Kidney (tissue), 14 donors: Measurements from ENCODE around the gene GRIP2. TPM values are rescaled to one million over a fixed set of nuclear protein-coding genes. Genes with fewer than 3 reads are reported as not detected.

Source experiments
- DNase-seq, 5 donors: peaks; one replicate each; pipeline ENCODE4 v3.0.0-alpha.2; 2013 to 2020
- FAIRE-seq: peaks from 2 replicates; lab custom pipeline; 2012; peaks lifted over from hg19 to GRCh38; lab: Jason Lieb, UNC
- H3K27ac ChIP-seq, 2 donors: one replicate each; pipeline ENCODE4 v1.7.0; 2013; ENCODE audit warnings: low read depth in 2 of 2, low read length in 2 of 2, inconsistent platforms in 1 of 2
- H3K27me3 ChIP-seq: one replicate; pipeline ENCODE4 v1.7.1; 2013; ENCODE audit warnings: low read length, inconsistent platforms; ENCODE audit not compliant: control insufficient read depth, insufficient read depth
- H3K36me3 ChIP-seq, 3 donors: one replicate each; pipeline versions ENCODE4 v1.7.0 to v1.7.1; 2013; ENCODE audit warnings: low read length in 3 of 3, control low read depth in 1 of 3, inconsistent platforms in 1 of 3; ENCODE audit not compliant: insufficient read depth in 3 of 3, control insufficient read depth in 2 of 3
- H3K4me1 ChIP-seq, 3 donors: one replicate each; pipeline versions ENCODE4 v1.7.0 to v1.7.1; 2013; ENCODE audit warnings: low read length in 3 of 3, inconsistent platforms in 1 of 3, low read depth in 1 of 3; ENCODE audit not compliant: control insufficient read depth in 2 of 3, insufficient read depth in 2 of 3
- H3K4me3 ChIP-seq, 3 donors: one replicate each; pipeline versions ENCODE4 v1.7.0 to v1.8.1; 2013; ENCODE audit warnings: low read length in 3 of 3, control low read depth in 1 of 3, inconsistent platforms in 1 of 3
- H3K9ac ChIP-seq, 3 donors: one replicate each; pipeline versions ENCODE4 v1.7.0 to v1.7.1; 2013; ENCODE audit warnings: low read length in 3 of 3, control low read depth in 1 of 3, inconsistent platforms in 1 of 3
- H3K9me3 ChIP-seq, 3 donors: one replicate each; pipeline versions ENCODE4 v1.7.0 to v1.7.1; 2013; ENCODE audit warnings: low read length in 3 of 3, control low read depth in 1 of 3, inconsistent platforms in 1 of 3; ENCODE audit not compliant: control insufficient read depth in 2 of 3, insufficient read depth in 1 of 3
- intact Hi-C: fragments of 100-400 bp; cut with DNase I; formaldehyde crosslinking; loops from one replicate; pipeline ENCODE4 v1.11.1; 2022
- polyA plus RNA-seq: library from polyadenylated mRNA; stranded (reverse); fragments of 350-450 nt; fragmentation: Illumina TruSeq; extraction: RNeasy Lipid Tissue Mini Kit (QIAGEN cat#74804); gene quantifications from one replicate; pipeline ENCODE4 v1.2.3, GENCODE V29; 2014; ENCODE audit warnings: low read depth, low replicate concordance; ENCODE audit not compliant: insufficient read depth
- total RNA-seq: library from RNA; stranded (reverse); fragmentation: NEBNext Ultra II Directional; extraction: Animal tissue kit (Norgen Biotek cat#: 25700); gene quantifications from one replicate; pipeline ENCODE4 v1.2.1, GENCODE V29; 2021
- TF ChIP-seq, protein P1 (sequence below): IDR thresholded peaks from 3 replicates; pipeline ENCODE4 v1.5.1; 2012; ENCODE audit warnings: mild to moderate bottlenecking, moderate library complexity, borderline replicate concordance; ENCODE audit not compliant: insufficient read depth; ENCODE audit errors: extremely low read depth
- donor health status: control.
- donor health status: control.
- donor health status: control.
- donor health status: control.
- donor health status: control.
- donor health status: DM: yes; HTN: yes; CAD: no.
- donor health status: Normal renal cell carcinoma (clear cell type).

The GRIP2 gene
- total and polyA plus RNA-seq, 2 donors from 2014 or later: 3.0 to 3.2 TPM

DNA sequence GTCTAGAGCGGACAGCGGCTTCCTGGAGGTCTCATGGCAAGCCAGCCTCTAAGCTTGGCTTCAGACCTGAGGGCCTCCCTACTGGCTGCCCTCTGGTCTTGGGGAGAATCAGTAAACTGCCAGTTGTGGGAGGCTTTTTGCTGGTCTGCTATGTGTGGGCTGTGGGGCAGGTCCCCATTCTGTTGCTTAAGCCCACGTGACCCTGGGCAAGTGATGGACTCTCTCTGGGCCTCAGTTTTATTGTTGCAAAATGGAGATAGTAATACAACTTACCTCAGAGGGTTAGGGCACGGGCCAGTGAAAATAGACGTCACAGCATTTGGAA, 76.0 kb downstream of the GRIP2 start:
- no peaks in the 10 kb centered on the region for H3K9me3 ChIP-seq
- TF ChIP-seq, protein P1, sequence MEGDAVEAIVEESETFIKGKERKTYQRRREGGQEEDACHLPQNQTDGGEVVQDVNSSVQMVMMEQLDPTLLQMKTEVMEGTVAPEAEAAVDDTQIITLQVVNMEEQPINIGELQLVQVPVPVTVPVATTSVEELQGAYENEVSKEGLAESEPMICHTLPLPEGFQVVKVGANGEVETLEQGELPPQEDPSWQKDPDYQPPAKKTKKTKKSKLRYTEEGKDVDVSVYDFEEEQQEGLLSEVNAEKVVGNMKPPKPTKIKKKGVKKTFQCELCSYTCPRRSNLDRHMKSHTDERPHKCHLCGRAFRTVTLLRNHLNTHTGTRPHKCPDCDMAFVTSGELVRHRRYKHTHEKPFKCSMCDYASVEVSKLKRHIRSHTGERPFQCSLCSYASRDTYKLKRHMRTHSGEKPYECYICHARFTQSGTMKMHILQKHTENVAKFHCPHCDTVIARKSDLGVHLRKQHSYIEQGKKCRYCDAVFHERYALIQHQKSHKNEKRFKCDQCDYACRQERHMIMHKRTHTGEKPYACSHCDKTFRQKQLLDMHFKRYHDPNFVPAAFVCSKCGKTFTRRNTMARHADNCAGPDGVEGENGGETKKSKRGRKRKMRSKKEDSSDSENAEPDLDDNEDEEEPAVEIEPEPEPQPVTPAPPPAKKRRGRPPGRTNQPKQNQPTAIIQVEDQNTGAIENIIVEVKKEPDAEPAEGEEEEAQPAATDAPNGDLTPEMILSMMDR: no peak
- H3K9ac ChIP-seq: no peak overlapping the region
- H3K4me3 ChIP-seq: no peak overlapping the region
- H3K27me3 ChIP-seq: no peaks in the 10 kb centered on the region
- intact Hi-C loops: no loop called here
- peaks cover 3 to 33% (median 9%) of the 10 kb centered on the region in 3 donors for H3K36me3 ChIP-seq
- H3K4me1 ChIP-seq: peaks cover 0 to 28% (median 19%) of the 10 kb centered on the region in 3 donors
- DNase-seq (peak in 1 of 5 donors; percentile 15), FAIRE-seq (no peak)
- no peak overlapping the region for H3K27ac ChIP-seq

DNA sequence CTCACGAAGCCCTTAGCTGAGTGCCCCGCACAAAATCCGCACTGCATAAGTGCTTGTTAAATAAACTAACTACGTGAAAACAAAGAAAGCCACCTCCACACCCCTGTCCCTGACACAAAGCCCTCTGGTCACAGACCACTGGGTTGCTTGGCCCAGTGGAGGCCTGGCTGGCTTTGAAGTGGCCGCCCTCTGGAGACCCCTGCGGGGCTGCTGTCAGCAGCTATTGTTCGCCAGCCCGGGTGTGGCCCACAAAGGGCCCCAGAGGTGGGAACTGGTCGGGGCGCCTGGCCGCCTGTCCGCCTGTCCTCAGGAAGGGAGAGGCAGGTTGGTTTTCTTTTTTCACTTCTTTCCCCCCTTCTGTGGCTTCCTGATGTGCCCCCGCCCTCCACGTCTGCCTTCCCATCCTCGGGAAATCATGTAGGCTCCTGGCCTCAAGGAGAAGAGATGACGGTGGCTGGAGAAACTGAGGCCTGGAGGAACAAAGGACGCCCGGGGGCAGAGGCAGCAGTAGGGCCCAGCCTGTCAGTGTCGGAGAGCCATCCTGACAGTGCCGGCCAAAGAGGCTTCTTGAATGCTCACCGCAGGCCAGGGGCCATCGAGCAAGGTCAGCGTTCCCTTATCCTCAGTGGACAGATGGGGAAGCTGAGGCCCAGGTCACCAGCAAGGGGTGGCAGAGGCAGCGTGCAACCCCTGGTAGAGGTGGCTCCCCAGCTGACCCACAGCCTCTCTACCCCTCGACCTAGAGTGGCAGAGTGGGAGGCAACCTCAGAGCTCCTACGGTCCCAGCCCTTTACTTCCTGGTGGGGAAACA, 76.6 kb downstream of the GRIP2 start:
- peaks cover 0 to 31% (median 16%) of the 10 kb centered on the region in 3 donors for H3K4me1 ChIP-seq
- H3K4me3 ChIP-seq: no peak overlapping the region
- H3K27me3 ChIP-seq: no peaks in the 10 kb centered on the region
- no peak for DNase-seq
- no peak overlapping the region for H3K27ac ChIP-seq
- no peak for FAIRE-seq
- H3K9ac ChIP-seq: no peak overlapping the region
- no peaks in the 10 kb centered on the region for H3K9me3 ChIP-seq
- TF ChIP-seq, protein P1: no peak
- peaks cover 3 to 29% (median 9%) of the 10 kb centered on the region in 3 donors for H3K36me3 ChIP-seq
- intact Hi-C loops: no loop called here

DNA sequence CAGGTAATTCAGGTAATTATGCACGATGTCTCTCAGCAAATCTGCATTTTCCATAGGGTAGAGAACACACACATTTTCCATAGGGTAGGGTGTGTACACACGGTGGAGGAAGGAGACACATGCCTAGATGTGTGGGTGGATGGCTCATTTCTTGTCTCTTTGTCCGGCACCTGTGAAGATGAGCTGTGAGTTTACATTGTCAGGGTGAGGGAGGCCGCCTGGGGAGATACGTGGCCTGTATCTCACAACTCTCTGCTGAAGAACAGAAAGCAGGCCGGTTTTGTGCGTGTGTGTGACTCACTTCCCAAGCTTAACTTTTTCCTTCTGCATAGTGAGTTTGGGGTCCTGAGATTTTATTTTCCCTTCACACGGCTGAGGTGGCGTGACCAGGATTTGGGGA, 77.4 kb downstream of the GRIP2 start:
- FAIRE-seq: no peak
- Histone ChIP-seq H3K27ac (no peak overlapping the region), H3K27me3 (no peaks in the 10 kb centered on the region), H3K9me3 (no peaks in the 10 kb centered on the region), H3K4me3 (no peak overlapping the region), H3K36me3 (peaks cover 3 to 29% (median 9%) of the 10 kb centered on the region in 3 donors), H3K9ac (no peak overlapping the region), H3K4me1 (peaks cover 0 to 35% (median 17%) of the 10 kb centered on the region in 3 donors)
- no peak for DNase-seq
- intact Hi-C loops: no loop called here
- TF ChIP-seq, protein P1: no peak
